HL-60/S4 (cell line): ENCODE data around the gene RALGDS.
"Not testable (repeated sequence)": the region's sequence is repeated elsewhere in the genome, so short reads cannot be mapped to it uniquely, and the experiment has no call there.

Experiments
- in situ Hi-C: fragments of 300-500 bp; cut with MboI; formaldehyde crosslinking; loops from 2 replicates; pipeline ENCODE4 v1.14.3; 2022; ENCODE audit warnings: low sequenced_read_pairs

Gene RALGDS

DNA sequence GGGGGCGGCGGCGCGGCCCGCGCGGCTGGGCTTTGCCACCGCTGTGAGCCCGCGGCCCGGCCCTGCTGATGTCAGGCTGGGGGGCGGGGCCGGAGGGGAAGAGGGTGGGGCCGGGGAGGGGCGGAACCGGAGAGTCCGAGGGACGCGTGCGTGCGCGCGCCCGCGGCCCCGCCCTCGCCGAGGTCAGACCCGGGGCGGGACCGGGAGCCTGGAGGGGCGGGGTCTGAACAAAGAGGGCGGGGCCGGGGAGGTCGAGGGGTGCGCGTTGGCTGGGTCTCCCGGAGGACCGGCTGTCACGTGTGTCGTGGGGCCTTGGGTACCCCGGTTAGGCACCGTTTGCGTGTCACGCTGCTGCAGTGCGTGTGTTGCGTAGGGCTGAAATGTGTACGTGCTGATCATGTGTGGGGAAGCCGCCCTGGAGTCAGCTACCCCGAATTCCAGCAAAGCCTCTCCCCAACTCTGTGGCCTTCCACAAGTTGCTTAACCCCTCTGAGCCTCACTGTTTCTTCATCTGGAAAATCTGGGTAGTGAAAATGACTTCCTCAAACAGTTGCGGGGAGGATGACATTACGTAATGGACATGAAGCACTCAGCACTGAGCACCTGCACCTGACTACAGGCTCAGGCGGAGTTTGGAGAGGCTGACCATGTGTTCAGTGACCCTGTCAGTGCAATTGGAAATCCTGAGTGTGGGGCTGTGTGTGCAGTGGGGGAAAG, at the start of gene RALGDS:
Gene RALGDS, minus strand, starts transcription at position 43 of the 717 bp plus-strand sequence. CDS start 86 bp downstream, outside the sequence.
- in situ Hi-C loops: no loop called here

GRCh38 chr9:133170716-133171115, 49.7 kb upstream of the RALGDS start:
- in situ Hi-C loops: no loop called here

- in situ Hi-C loops: not testable (repeated sequence)
Observed at GRCh38 chr9:133169687-133170086, 48.6 kb upstream of the RALGDS start.

- in situ Hi-C loops: no loop called here
Observed at GRCh38 chr9:133169102-133169501, 48.1 kb upstream of the RALGDS start.

- in situ Hi-C loops: no loop called here
Observed at GRCh38 chr9:133168432-133168831, 47.4 kb upstream of the RALGDS start.

GRCh38 chr9:133167769-133168168, 46.7 kb upstream of the RALGDS start:
- in situ Hi-C loops: no loop called here

DNA sequence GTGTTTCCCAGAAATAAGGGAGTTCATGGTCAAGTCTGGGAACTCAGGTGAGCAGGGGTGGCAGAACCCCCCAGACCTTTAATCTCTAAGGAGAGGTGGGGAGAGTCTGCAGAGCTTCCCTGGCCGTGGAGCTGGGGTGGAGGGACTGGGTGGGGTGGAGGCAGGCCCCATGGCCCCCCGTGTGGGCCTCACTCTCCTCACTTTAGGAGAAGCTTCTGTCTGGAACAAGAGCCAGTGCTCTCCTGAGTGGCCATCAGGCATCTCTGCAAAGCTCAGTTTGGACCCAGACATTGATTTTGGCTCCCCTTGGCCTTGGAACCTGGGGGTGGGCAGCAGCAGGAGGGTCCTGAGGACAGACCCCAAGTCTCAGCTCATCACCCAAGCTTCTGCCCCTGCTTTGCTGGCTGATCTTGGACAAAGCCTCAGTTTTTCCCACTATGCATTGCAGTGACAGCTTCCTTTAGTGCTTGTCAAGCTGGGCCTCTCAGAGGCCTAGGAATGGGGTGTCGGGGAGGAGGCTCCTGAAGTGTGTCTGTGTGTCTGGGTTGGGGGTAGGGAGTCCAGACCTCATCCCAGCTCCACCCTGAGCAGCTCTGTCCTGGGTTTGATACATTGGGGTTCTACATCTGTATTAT, 46.2 kb upstream of the RALGDS start:
- in situ Hi-C loops: no loop called here

GRCh38 chr9:133166392-133166791, 45.4 kb upstream of the RALGDS start:
- in situ Hi-C loops: no loop called here

GRCh38 chr9:133165452-133165730, 44.4 kb upstream of the RALGDS start:
- in situ Hi-C loops: no loop called here

DNA sequence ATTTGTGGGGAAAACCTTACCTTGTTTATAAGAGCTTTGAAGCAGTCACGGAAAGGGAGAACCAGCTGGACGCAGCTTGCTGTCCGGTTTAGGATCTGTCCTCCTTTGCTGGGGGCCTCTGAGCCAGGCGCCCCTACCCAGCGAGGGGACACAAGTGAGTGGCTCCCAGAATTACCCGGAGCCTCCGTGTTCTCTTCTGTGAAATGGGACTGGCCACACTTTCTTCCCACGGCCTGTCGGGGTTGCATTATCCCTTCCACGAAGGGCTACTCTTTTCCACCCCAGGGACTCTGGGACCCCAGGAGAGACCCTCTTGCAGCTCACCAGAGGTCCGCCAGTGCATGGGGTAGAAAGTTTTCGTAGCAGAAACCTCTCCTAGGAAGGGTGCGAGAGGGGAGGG, 43.2 kb upstream of the RALGDS start:
- in situ Hi-C loops: no loop called here

- in situ Hi-C loops: no loop called here
Observed at GRCh38 chr9:133163504-133164172, 42.6 kb upstream of the RALGDS start, which contains the start of gene GBGT1. GBGT1 (minus strand) TSS chr9:133163914; CDS start chr9:133162412, 1,502 bp downstream.

DNA sequence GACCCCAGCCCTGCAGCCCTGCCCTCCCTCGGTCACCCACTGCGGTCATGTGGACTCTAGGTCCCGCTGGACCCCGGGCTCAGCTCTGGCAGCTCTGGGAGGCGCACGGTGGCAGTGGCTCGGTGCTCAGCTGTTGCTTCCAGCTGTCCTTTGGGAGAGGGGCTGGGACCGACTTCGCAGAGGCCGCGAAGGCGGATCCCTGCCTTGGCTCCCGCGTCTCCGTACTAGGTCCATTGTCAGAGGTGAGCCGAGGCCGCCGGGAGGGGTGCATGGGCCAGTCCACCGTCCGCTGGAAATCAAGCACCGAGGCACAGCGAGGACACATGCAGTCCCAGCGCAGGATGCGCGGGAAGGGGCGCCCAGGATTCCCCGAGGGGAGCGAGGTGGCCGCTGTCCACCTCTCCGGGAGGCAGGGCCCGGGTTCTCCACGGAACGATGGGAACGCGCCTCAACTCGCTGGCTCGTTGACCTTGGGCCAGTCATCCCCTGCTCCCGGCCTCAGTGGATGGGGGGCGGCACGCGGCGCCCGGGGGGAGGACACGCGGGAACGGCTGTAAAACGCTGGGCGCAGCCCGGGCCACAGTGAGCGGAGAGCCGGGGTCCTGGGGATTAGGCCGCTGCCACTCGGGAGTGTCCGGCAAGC, 41.9 kb upstream of the RALGDS start:
- in situ Hi-C loops: no loop called here

DNA sequence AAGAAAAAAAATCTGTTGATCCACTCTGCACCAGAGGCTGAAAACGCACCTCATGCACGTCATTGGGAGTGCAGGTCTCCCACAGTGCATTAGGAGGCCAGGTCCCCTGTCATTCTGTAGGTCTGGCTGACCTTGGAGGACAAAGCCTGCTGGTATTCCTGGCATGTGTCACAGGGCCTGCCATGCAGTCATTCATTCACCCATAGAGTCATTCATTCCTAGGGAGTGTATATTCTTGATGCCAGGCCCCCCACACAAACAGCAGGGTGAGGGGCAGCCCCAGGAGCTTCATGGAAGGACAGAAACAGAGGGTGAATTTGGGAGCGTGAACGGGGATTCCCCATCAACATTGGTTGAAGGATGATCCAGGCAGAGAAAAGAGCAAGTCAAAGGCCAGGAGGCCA, 40.5 kb upstream of the RALGDS start:
- in situ Hi-C loops: no loop called here

GRCh38 chr9:133160742-133161546, 39.9 kb upstream of the RALGDS start:
- in situ Hi-C loops: no loop called here

DNA sequence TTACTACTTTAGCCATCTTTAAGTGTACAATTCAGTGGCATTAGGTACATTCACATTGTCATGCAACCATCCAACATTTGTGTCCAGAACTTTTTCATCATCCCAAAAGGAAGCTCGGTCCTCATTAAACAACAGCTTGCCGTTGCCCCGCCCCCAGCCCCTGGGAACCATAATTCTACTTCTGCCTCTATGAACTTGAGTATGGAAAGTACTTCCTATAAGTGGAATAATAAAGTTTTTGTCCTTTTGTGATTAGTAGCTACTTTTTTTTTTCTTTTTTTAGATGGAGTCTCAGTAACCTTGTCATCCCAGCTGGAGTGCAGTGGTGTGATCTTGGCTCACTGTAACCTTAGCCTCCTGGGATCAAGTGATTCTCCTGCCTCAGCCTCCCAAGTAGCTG, 37.7 kb upstream of the RALGDS start:
- in situ Hi-C loops: no loop called here

- in situ Hi-C loops: no loop called here
Observed at GRCh38 chr9:133155156-133155555, 34.1 kb upstream of the RALGDS start.

- in situ Hi-C loops: no loop called here
Observed at GRCh38 chr9:133154097-133154989, 33.3 kb upstream of the RALGDS start.

DNA sequence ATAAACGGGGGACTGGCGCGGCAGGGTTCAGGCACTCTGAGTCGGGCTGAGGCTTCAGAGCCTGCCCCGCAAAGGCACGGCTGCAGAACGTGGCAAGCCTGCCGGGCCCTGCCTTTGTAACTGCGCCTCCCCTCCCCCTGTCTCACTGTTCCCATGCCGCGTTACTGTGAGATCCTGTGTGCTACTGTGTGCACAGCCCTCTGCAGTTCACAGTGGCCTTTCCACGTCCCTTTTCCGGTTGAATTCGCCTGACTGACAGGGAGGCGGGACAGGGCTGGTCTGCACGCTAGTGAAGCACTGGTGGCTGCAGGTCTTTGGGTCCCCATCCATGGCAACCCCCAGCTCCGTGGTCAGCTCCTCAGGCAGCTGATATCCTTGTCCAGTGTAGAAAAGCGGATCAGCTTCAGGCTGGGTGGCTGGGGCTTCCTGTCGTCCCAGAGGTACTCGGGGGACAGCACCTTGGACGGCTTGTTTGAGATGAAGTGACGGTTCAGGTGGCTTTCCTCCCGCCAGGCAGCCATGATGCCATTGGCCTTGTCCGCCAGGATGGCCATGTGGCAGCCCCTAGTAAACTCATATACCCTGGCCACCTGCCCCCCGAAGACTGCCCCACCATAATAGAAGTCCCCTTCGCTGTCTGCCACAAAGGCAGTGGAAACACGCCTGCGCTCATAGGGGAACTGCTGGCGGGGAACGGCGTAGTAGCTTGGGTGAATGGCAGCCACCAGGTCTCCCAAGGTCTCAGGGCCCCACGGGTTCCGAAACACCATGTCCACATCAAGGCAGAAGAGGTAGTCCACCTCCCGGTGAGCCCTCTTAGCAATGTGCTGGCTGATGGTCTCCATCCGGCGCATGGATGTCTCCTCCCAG, 32.4 kb upstream of the RALGDS start:
- in situ Hi-C loops: no loop called here
